Osteocyte (in vitro differentiated cells): ENCODE measurements around the gene ASPG. TPM values are rescaled to one million over a fixed set of nuclear protein-coding genes. Genes with fewer than 3 reads are reported as not detected.

Source experiments
- DNase-seq: peaks from one replicate; pipeline ENCODE4 v3.0.0; 2021; ENCODE audit warnings: mixed read lengths; ENCODE audit not compliant: unreplicated experiment; ENCODE audit errors: extremely low spot score
- H3K27ac Mint-ChIP-seq: one replicate; pipeline ENCODE4 v1.8.0; 2021; ENCODE audit warnings: mild to moderate bottlenecking, mixed read lengths; ENCODE audit not compliant: unreplicated experiment
- H3K27me3 Mint-ChIP-seq: one replicate; pipeline ENCODE4 v1.8.0; 2021; ENCODE audit warnings: mixed read lengths; ENCODE audit not compliant: unreplicated experiment
- H3K36me3 Mint-ChIP-seq: one replicate; pipeline ENCODE4 v1.8.0; 2021; ENCODE audit warnings: mixed read lengths; ENCODE audit not compliant: unreplicated experiment
- H3K4me1 Mint-ChIP-seq: one replicate; pipeline ENCODE4 v1.8.0; 2021; ENCODE audit warnings: mixed read lengths; ENCODE audit not compliant: unreplicated experiment
- H3K4me3 Mint-ChIP-seq: one replicate; pipeline ENCODE4 v1.8.0; 2021; ENCODE audit warnings: mild to moderate bottlenecking, moderate library complexity, mixed read lengths; ENCODE audit not compliant: unreplicated experiment
- H3K9me3 Mint-ChIP-seq: one replicate; pipeline ENCODE4 v1.8.0; 2021; ENCODE audit warnings: mixed read lengths; ENCODE audit not compliant: unreplicated experiment
- total RNA-seq: library from RNA; stranded (reverse); gene quantifications from 2 replicates; pipeline ENCODE4 v1.2.1, GENCODE V29; 2021
- TF ChIP-seq, protein P1 (sequence below): fragments of 200-600 bp; sonication (generic); IDR thresholded peaks from 2 replicates; pipeline ENCODE4 v1.5.0; 2021; ENCODE audit warnings: antibody characterized with exemption, mild to moderate bottlenecking, moderate library complexity

The ASPG gene
- total RNA-seq, 1 donor from 2014 or later = not detected

DNA sequence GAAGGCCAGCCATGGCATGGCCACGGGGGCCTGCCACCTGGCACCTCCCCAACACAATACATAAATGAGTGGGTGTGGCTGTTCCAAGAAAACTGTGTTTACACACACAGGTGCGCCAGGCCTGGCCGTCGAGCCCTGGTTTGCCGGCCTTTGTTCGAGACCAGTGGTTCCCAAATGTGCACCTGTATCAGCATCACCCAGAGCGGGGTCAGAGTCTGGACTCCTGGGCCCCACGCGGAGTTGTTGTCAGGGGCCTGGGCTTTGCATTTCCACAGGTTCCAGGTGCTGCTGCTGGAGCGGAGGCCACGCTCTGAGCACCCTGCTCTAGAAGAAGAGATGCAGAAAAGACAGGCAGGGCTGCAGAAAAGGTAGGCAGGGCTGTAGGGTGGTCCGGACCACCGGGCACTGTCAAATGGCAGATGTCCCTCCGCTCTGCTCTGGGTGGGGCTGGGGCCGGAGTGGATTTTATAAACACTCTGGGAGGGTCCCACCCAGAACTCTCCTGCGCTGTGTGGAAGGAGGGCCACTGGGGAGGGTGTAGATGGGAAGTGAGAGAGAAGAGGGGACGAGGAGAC, 4.2 kb upstream of the ASPG start:
- Mint-ChIP-seq H3K36me3 (no peaks in the 10 kb centered on the region), H3K4me3 (no peak overlapping the region), H3K27ac (no peak overlapping the region), H3K9me3 (no peaks in the 10 kb centered on the region), H3K4me1 (peaks cover 3% of the 10 kb centered on the region), H3K27me3 (peaks cover 15% of the 10 kb centered on the region)
- TF ChIP-seq, protein P1, sequence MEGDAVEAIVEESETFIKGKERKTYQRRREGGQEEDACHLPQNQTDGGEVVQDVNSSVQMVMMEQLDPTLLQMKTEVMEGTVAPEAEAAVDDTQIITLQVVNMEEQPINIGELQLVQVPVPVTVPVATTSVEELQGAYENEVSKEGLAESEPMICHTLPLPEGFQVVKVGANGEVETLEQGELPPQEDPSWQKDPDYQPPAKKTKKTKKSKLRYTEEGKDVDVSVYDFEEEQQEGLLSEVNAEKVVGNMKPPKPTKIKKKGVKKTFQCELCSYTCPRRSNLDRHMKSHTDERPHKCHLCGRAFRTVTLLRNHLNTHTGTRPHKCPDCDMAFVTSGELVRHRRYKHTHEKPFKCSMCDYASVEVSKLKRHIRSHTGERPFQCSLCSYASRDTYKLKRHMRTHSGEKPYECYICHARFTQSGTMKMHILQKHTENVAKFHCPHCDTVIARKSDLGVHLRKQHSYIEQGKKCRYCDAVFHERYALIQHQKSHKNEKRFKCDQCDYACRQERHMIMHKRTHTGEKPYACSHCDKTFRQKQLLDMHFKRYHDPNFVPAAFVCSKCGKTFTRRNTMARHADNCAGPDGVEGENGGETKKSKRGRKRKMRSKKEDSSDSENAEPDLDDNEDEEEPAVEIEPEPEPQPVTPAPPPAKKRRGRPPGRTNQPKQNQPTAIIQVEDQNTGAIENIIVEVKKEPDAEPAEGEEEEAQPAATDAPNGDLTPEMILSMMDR = no peak
- DNase-seq = peak; percentile 80

- no peak for DNase-seq
- Mint-ChIP-seq H3K27me3 (peaks cover 11% of the 10 kb centered on the region), H3K4me1 (peaks cover 3% of the 10 kb centered on the region), H3K4me3 (no peak overlapping the region), H3K9me3 (no peaks in the 10 kb centered on the region), H3K27ac (no peak overlapping the region), H3K36me3 (no peaks in the 10 kb centered on the region)
- TF ChIP-seq, protein P1 = no peak
Observed at GRCh38 chr14:104081951-104082464, 3.5 kb upstream of the ASPG start.

- Mint-ChIP-seq H3K27me3 (peaks cover 10% of the 10 kb centered on the region), H3K36me3 (no peaks in the 10 kb centered on the region)
Observed at GRCh38 chr14:104082807-104083206, 2.7 kb upstream of the ASPG start.

DNA sequence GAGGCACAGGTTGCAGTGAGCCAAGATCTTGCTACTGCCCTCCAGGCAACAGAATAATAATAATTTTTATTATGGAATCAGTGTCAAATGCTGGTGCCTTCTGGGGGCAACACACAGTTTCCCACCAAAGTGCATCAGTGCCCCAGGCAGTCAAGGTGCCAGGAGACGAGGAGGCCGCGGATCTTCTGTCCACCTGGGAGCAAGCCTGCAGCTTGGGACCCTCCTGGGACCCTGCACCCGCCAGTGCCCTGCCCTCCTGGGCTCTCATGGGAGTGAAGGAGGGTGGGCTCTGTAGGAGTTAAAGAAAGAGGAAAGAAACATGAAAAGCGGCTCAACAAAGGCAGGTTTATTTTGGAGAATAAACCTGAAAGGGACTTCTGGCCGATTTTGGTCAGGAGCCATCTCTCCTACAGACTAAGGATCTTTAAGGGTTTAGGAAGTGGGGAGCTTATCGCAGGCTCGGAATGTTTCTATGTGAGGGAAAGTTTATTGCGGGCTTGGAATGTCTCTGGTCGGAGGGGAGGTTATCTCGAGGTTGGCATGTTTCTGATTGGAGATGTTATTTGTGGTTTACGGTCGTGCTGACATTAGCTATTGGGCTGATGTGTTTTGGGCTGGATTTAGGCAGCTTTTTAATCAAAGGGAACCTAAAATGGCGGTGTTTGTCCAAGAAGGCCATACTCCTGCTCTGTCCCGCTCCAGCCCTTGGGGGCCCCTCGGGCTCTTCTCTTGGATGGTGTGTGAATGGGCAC, 1.1 kb upstream of the ASPG start:
- no peaks in the 10 kb centered on the region for H3K4me1 Mint-ChIP-seq
- no peaks in the 10 kb centered on the region for H3K9me3 Mint-ChIP-seq
- H3K27me3 Mint-ChIP-seq = peaks cover 8% of the 10 kb centered on the region
- DNase-seq = no peak
- H3K36me3 Mint-ChIP-seq = no peaks in the 10 kb centered on the region
- H3K4me3 Mint-ChIP-seq = no peak overlapping the region
- TF ChIP-seq, protein P1 = no peak
- H3K27ac Mint-ChIP-seq = no peak overlapping the region

More at GRCh38 chr14:104082807-104083206, 2.7 kb upstream of the ASPG start:
- peaks cover 2% of the 10 kb centered on the region for H3K4me1 Mint-ChIP-seq
- no peaks in the 10 kb centered on the region for H3K9me3 Mint-ChIP-seq
- TF ChIP-seq, protein P1 = no peak
- peak; percentile 64 for DNase-seq
- no peak overlapping the region for H3K27ac Mint-ChIP-seq
- no peak overlapping the region for H3K4me3 Mint-ChIP-seq

DNA sequence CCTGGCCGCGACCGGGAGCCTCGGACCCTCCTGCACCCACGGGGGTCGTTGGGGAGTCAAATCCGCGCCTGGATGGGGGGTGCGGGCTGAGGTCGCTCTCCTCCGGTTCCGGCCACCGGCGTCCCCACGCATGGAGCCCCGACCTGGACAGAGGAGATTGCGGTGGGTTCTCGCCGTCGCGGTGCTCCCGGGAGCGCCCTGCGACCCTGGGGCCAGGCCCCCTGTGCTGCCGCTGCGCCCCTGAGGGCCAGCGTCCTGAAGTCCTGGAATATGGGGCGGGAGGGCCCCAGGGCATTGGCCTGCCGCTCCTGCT, 345 bp downstream of the ASPG start:
- H3K9me3 Mint-ChIP-seq = no peaks in the 10 kb centered on the region
- no peak overlapping the region for H3K4me3 Mint-ChIP-seq
- no peaks in the 10 kb centered on the region for H3K36me3 Mint-ChIP-seq
- peaks cover 8% of the 10 kb centered on the region for H3K27me3 Mint-ChIP-seq
- TF ChIP-seq, protein P1 = no peak
- no peak for DNase-seq
- H3K4me1 Mint-ChIP-seq = no peaks in the 10 kb centered on the region
- H3K27ac Mint-ChIP-seq = no peak overlapping the region
